Dendritic cell treated with granulocyte-macrophage colony-stimulating factor and Interleukin-4, amounts not matched to agents 40 ng/mL and 50 ng/mL, for 4 days (primary cell): ENCODE data around the gene FAM181A.

Source experiments
- H3K27ac Mint-ChIP-seq: one replicate; pipeline ENCODE4 v1.8.0; 2022; ENCODE audit warnings: mild to moderate bottlenecking, mixed read lengths
- H3K27me3 Mint-ChIP-seq: one replicate; pipeline ENCODE4 v1.8.0; 2022; ENCODE audit warnings: mild to moderate bottlenecking, mixed read lengths
- H3K36me3 Mint-ChIP-seq: one replicate; pipeline ENCODE4 v1.8.0; 2022; ENCODE audit warnings: low read depth, mixed read lengths
- H3K4me1 Mint-ChIP-seq: one replicate; pipeline ENCODE4 v1.8.0; 2022; ENCODE audit warnings: low read depth, mixed read lengths
- H3K4me3 Mint-ChIP-seq: one replicate; pipeline ENCODE4 v1.8.0; 2022; ENCODE audit warnings: mild to moderate bottlenecking, moderate library complexity, mixed read lengths
- H3K9me3 Mint-ChIP-seq: one replicate; pipeline ENCODE4 v1.8.0; 2022; ENCODE audit warnings: mixed read lengths
- intact Hi-C: fragments of 100-400 bp; cut with micrococcal nuclease; formaldehyde crosslinking; loops from one replicate; pipeline ENCODE4 v1.15.0; 2022

The FAM181A gene

GRCh38 chr14:93926873-93927799, at the start of gene FAM181A:
TSS of gene FAM181A (plus strand) at chr14:93927344. CDS start at chr14:93928286, 942 bp downstream.
- no peaks in the 10 kb centered on the region for H3K9me3 Mint-ChIP-seq
- no peaks in the 10 kb centered on the region for H3K36me3 Mint-ChIP-seq
- no peaks in the 10 kb centered on the region for H3K27me3 Mint-ChIP-seq
- intact Hi-C loops = no loop called here
- no peak within 1 kb of the TSS for H3K27ac Mint-ChIP-seq
- no peaks in the 10 kb centered on the region for H3K4me1 Mint-ChIP-seq
- H3K4me3 Mint-ChIP-seq = no peak within 1 kb of the TSS

GRCh38 chr14:93878212-93878611, 48.9 kb upstream of the FAM181A start:
- no peak overlapping the region for H3K27ac Mint-ChIP-seq
- H3K27me3 Mint-ChIP-seq = peaks cover 8% of the 10 kb centered on the region
- no peak overlapping the region for H3K4me3 Mint-ChIP-seq

GRCh38 chr14:93878871-93879270, 48.3 kb upstream of the FAM181A start:
- H3K9me3 Mint-ChIP-seq = no peaks in the 10 kb centered on the region
- no peak overlapping the region for H3K4me3 Mint-ChIP-seq
- H3K27me3 Mint-ChIP-seq = peaks cover 8% of the 10 kb centered on the region
- H3K36me3 Mint-ChIP-seq = no peaks in the 10 kb centered on the region
- H3K4me1 Mint-ChIP-seq = no peaks in the 10 kb centered on the region
- intact Hi-C loops = no loop called here
- H3K27ac Mint-ChIP-seq = no peak overlapping the region

More at GRCh38 chr14:93878212-93878611, 48.9 kb upstream of the FAM181A start:
- H3K9me3 Mint-ChIP-seq = no peaks in the 10 kb centered on the region
- intact Hi-C loops = no loop called here
- no peaks in the 10 kb centered on the region for H3K4me1 Mint-ChIP-seq
- H3K36me3 Mint-ChIP-seq = no peaks in the 10 kb centered on the region

GRCh38 chr14:93879362-93879983, 47.7 kb upstream of the FAM181A start:
- Mint-ChIP-seq H3K36me3 (no peaks in the 10 kb centered on the region), H3K27me3 (peaks cover 5% of the 10 kb centered on the region), H3K9me3 (no peaks in the 10 kb centered on the region), H3K4me3 (no peak overlapping the region), H3K27ac (no peak overlapping the region), H3K4me1 (no peaks in the 10 kb centered on the region)
- intact Hi-C loops = no loop called here

GRCh38 chr14:93880021-93880820, 46.9 kb upstream of the FAM181A start:
- intact Hi-C loops = no loop called here
- no peak overlapping the region for H3K4me3 Mint-ChIP-seq
- peaks cover 10% of the 10 kb centered on the region for H3K27me3 Mint-ChIP-seq
- no peaks in the 10 kb centered on the region for H3K9me3 Mint-ChIP-seq
- peaks cover 4% of the 10 kb centered on the region for H3K4me1 Mint-ChIP-seq
- H3K36me3 Mint-ChIP-seq = no peaks in the 10 kb centered on the region
- H3K27ac Mint-ChIP-seq = no peak overlapping the region

GRCh38 chr14:93884950-93885349, 42.2 kb upstream of the FAM181A start:
- Mint-ChIP-seq H3K27ac (no peak overlapping the region), H3K36me3 (no peaks in the 10 kb centered on the region), H3K27me3 (peaks cover 22% of the 10 kb centered on the region), H3K4me1 (peaks cover 4% of the 10 kb centered on the region), H3K4me3 (no peak overlapping the region), H3K9me3 (no peaks in the 10 kb centered on the region)
- intact Hi-C loops = no loop called here

- H3K9me3 Mint-ChIP-seq = no peaks in the 10 kb centered on the region
Observed at GRCh38 chr14:93888995-93889394, 38.1 kb upstream of the FAM181A start.

GRCh38 chr14:93889739-93890483, 37.2 kb upstream of the FAM181A start:
- H3K27me3 Mint-ChIP-seq = peaks cover 28% of the 10 kb centered on the region
- no peak overlapping the region for H3K27ac Mint-ChIP-seq
- H3K36me3 Mint-ChIP-seq = no peaks in the 10 kb centered on the region
- H3K4me3 Mint-ChIP-seq = no peak overlapping the region
- H3K4me1 Mint-ChIP-seq = peaks cover 2% of the 10 kb centered on the region
- intact Hi-C loops = loop anchor here (5.0 kb wide), 1 partner anchor 233 kb away; no protein-coding TSS in a partner anchor
- H3K9me3 Mint-ChIP-seq = no peaks in the 10 kb centered on the region

More at GRCh38 chr14:93888995-93889394, 38.1 kb upstream of the FAM181A start:
- intact Hi-C loops = no loop called here
- no peak overlapping the region for H3K4me3 Mint-ChIP-seq
- H3K27me3 Mint-ChIP-seq = peaks cover 33% of the 10 kb centered on the region
- H3K27ac Mint-ChIP-seq = no peak overlapping the region
- H3K4me1 Mint-ChIP-seq = peaks cover 4% of the 10 kb centered on the region
- H3K36me3 Mint-ChIP-seq = no peaks in the 10 kb centered on the region

- Mint-ChIP-seq H3K4me3 (no peak overlapping the region), H3K36me3 (no peaks in the 10 kb centered on the region), H3K4me1 (no peaks in the 10 kb centered on the region), H3K9me3 (no peaks in the 10 kb centered on the region), H3K27ac (no peak overlapping the region), H3K27me3 (peaks cover 22% of the 10 kb centered on the region)
- intact Hi-C loops = loop anchor here (5.0 kb wide), 1 partner anchor 235 kb away; no protein-coding TSS in a partner anchor
Observed at GRCh38 chr14:93891756-93892504, 35.2 kb upstream of the FAM181A start.

- no peaks in the 10 kb centered on the region for H3K9me3 Mint-ChIP-seq
- intact Hi-C loops = loop anchor here (5.0 kb wide), 1 partner anchor 235 kb away; no protein-coding TSS in a partner anchor
- H3K27me3 Mint-ChIP-seq = peaks cover 21% of the 10 kb centered on the region
- no peaks in the 10 kb centered on the region for H3K4me1 Mint-ChIP-seq
- H3K4me3 Mint-ChIP-seq = no peak overlapping the region
- H3K36me3 Mint-ChIP-seq = no peaks in the 10 kb centered on the region
- H3K27ac Mint-ChIP-seq = no peak overlapping the region
Observed at GRCh38 chr14:93892505-93892839, 34.7 kb upstream of the FAM181A start.

- no peaks in the 10 kb centered on the region for H3K36me3 Mint-ChIP-seq
- H3K27me3 Mint-ChIP-seq = peaks cover 20% of the 10 kb centered on the region
- H3K4me1 Mint-ChIP-seq = no peaks in the 10 kb centered on the region
Observed at GRCh38 chr14:93892923-93893558, 34.1 kb upstream of the FAM181A start.

GRCh38 chr14:93893661-93894261, 33.4 kb upstream of the FAM181A start:
- Mint-ChIP-seq H3K4me1 (no peaks in the 10 kb centered on the region), H3K27ac (no peak overlapping the region), H3K27me3 (peaks cover 16% of the 10 kb centered on the region), H3K9me3 (no peaks in the 10 kb centered on the region), H3K36me3 (no peaks in the 10 kb centered on the region), H3K4me3 (no peak overlapping the region)
- intact Hi-C loops = loop anchor here (5.0 kb wide), 1 partner anchor 236 kb away; no protein-coding TSS in a partner anchor

More at GRCh38 chr14:93892923-93893558, 34.1 kb upstream of the FAM181A start:
- no peak overlapping the region for H3K27ac Mint-ChIP-seq
- intact Hi-C loops = loop anchor here (5.0 kb wide), 1 partner anchor 236 kb away; no protein-coding TSS in a partner anchor
- H3K4me3 Mint-ChIP-seq = no peak overlapping the region
- H3K9me3 Mint-ChIP-seq = no peaks in the 10 kb centered on the region
